NCI-H748 treated with DMSO at 0.1 percent for 48 hours (cell line): ENCODE data around the gene POLD2.
"Not testable (repeated sequence)": the region's sequence is repeated elsewhere in the genome, so short reads cannot be mapped to it uniquely, and the experiment has no call there.

Experiments used
- DNase-seq: peaks from one replicate; lab custom pipeline; 2025; lab: John Stamatoyannopoulos, UW

Gene POLD2

GRCh38 chr7:44138698-44139097, 15.3 kb upstream of the POLD2 start:
- DNase-seq = no peak

- DNase-seq = no peak
Observed at GRCh38 chr7:44136731-44137130, 13.4 kb upstream of the POLD2 start.

- DNase-seq = no peak
Observed at GRCh38 chr7:44134943-44135628, 11.7 kb upstream of the POLD2 start.

- no peak for DNase-seq
Observed at GRCh38 chr7:44133295-44133694, 9.9 kb upstream of the POLD2 start.

GRCh38 chr7:44132039-44132438, 8.7 kb upstream of the POLD2 start:
- DNase-seq = no peak

DNA sequence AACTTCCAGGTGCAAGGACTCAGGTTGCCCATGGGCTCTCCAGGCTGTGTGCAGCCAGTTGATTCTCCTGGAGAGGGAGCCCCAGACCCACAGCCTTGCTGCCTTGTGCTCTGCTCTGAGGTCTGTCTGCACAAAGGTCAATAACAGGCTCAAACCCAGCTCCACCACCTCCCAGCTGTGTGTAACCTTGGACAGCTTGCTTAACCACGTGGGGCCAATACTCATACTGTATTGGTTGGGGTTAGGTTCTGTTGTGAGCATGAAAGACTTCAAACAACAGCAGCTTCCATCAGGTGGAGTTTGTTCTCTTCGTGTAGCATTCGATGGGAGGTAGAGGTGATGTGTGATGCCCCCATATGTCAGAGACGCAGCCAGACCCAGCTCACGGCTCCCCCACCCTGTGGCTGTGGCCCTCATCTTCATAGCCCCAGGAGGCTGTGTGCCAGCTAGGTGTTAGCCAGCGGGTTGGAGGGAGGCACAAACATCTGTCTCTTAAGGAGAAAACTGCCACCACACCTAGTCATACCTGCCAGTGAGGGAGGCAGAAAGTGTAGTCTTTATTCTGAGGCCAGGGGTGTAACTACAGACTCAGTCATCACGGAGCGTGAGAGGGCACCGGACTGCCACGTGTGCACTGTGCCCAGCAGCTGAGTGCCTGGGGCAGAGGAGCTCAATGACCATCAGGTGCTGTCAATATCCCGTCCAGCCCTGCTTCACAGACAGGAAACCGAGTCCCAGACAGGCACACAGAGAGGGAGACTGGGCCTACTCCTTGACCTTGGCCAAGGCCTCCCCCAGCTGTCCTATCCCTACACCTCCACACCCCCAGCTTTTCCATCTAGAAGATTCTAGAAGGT, 8.1 kb upstream of the POLD2 start:
- DNase-seq = no peak

- no peak for DNase-seq
Observed at GRCh38 chr7:44128721-44129582, 5.6 kb upstream of the POLD2 start.

DNA sequence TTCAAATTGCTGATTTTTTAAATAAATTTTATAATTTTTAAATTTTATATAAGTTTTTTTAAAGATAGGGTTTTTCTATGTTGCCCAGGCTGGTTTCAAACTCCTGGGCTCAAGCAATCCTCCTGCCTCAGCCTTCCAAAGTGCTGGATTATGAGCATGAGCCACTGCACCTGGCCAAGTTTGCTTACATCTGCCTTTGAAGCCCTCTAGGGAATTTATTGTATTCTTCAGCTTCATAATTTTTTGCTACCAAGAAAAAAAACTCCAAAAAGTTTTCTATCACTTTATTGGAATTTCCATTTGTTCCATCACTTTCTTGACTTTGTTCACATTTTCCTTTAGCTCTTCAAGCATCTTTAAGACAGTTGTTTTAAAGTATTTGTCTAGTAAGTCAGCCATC, 3.8 kb upstream of the POLD2 start:
- DNase-seq = no peak

- DNase-seq = not testable (repeated sequence)
Observed at GRCh38 chr7:44126574-44126973, 3.2 kb upstream of the POLD2 start.

DNA sequence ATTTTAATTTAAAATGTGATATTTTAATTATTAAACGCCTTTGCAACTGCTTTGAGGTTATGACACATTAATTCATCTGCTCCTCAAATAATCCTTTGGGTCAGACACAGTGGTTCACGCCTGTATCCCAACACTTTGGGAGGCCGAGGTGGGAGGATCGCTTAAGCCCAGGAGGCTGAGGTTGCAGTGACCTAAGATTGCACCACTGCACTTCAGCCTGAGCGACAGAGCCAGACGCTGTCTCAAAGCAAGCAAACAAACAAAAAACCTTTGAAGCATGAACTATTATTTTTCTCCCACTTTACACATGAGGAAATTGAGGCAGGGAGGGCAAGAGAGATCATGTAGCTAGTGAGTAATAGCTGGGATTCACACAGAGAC, 1.5 kb upstream of the POLD2 start:
- no peak for DNase-seq

GRCh38 chr7:44122529-44122928, 819 bp downstream of the POLD2 start:
- DNase-seq = no peak

- DNase-seq = no peak
Observed at GRCh38 chr7:44121761-44122420, 1.5 kb downstream of the POLD2 start.

DNA sequence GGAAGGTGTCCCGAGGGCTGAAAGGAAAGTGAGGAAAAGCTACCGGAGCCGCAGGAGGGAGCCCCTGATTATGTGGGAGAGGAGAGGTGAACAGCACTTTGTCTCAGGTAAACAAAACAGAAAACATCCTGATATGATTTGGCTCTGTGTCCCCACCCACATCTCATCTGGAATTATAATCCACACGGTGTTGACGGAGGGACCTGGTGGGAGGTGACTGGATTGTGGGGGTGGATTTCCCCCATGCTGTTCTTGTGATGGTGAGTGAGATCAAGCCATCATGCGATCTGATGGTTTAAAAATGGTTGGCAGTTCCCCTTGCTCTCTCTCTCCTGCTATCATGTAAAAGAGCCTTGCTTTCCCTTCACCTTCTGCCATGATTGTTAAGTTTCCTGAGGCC, 3.0 kb downstream of the POLD2 start:
- no peak for DNase-seq

DNA sequence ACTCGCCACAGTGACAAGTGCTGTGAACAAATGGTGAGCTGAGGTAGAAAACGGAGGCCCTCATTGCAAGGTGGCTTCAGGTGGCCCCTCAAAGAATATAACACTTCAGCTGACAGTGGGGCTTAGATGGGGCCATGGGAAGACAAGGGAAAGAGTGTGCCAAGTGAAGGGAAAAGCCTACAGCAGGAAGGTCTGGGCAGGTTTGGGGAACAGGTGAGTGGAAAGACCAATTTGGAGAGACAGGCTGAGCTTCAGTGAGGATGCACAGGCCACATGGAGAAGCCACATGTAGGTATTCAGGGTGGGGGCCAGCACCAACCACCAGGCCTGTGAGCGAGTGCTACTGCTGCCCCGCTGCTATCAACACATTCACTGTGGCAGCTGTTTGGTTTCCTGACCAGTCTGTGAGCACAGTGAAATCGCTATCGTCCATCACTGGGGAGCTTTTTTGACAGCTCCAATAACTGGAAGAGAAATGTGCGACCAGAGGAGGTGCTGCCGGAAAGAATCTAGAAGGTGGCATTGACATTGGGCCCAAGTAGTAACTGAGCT, 3.4 kb downstream of the POLD2 start:
- DNase-seq = no peak

DNA sequence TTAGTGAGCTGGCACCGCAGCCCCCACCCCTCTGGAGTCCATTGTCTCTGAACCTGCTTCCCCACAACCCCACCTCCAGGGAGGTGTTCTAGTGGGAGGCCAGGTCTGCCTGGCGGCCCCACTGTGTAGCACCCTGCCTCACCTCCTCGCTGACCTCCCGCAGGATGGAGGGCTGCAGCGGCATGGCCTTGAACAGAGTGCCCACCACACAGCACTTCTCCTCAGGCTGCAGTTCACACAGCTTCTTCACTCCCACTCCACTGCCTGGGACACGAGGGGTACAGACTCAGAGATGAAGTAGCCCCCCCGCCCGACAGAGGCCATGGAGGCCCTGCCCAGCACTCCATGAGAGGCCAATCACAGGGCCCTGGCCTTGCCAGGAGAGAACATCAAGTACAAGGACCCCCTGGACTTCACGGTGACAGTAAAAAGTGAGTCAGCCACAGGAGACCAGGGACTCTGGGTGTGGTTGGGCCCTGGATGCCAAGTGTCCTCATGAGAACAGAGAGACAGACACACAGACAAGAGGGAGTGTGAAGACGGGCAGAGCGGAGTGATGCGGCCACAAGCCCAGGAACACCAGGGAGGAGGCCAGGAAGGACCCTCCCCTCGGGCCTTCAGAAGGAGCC, 5.4 kb downstream of the POLD2 start:
- DNase-seq = no peak

DNA sequence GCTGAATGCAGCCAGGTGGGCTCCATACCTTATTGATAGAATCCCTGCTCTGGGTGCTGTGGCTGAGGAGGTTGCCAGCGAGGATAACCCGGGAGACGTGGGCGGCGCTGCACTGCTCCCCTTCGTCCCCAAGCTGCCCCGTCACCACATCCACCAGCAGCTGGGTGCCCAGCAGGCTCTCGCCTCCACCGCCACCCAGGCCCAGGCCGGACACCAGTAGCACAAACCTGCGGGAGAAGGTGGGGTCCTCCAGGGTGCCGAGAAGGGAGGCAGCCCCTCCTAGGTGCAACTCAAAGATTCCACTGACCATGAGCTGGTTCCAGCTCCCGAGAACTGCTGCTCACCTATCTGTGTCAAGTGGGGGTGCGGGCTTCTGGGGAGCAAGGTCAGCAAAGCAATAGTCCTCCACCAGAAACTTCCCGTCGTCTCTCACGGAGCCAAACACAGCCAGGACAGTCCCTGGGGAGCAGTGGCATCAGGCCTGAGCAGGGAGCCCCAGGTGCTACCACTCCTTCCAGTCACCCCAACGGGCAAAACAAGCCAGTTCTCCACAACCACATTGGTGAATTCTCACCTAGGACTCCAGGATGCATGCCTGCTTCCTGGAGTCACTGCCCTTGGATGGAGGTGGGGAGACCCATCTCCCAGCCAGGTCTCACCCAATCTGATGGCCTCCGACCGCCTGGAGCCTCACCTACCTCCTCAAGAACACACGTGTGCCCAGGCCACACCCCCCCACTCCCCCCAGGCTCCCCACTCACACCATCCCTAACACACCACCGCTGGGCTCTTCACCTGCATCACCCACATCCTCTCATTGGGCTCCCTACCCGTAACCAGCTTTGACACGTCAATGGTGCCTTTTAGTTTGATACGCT, 6.3 kb downstream of the POLD2 start:
- no peak for DNase-seq

- no peak for DNase-seq
Observed at GRCh38 chr7:44116087-44116788, 7.1 kb downstream of the POLD2 start.

DNA sequence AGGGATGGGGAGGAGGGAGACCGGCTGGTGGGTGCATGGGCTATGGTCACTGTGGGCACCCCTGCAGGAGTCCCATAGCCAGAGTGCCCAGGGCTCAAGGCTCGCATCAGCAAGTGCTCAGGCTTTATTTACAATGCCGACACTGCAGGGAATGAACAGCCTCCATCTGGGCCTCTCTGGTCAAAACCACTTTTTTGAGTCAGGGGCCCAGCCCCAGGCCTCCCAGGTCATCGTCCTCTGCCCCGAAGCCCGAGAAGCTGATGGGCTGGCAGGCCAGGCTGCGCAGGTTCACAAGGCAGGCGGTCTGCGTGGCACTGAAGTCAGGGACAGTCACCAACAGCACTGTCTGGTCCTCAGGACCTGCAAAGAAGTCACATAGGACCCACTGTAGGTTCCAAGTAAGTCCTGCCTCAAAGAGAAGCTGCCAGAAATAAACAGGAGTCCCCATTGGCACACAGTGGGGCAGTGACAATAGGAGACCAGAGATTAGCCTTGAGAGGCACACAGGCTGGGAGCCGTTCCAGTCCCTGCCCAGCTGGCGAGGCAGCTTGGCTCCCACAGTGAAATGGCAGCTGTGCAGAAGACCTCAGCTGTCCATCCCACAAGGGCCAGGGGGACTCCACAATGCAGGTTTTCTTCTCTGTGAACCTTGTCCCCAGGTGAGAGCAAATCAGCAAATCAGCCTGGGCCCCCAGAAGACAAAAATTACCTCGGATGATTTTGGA, 8.6 kb downstream of the POLD2 start:
- DNase-seq = no peak

GRCh38 chr7:44113764-44114354, 9.5 kb downstream of the POLD2 start:
- no peak for DNase-seq
